H1 (cell line): ENCODE data around the gene PLVAP. TPM values are rescaled to one million over a fixed set of nuclear protein-coding genes. Genes with fewer than 3 reads are reported as not detected.

Experiments used
- CTCF ChIA-PET: fragments of 300-600 bp; sonication (Branson Sonifier 250); formaldehyde crosslinking; loops from one replicate; lab custom pipeline; 2021; ENCODE audit not compliant: partially characterized antibody; lab: Charles Lee
- POLR2A ChIA-PET: fragments of 300-600 bp; sonication (Branson Sonifier 250); formaldehyde crosslinking; loops from one replicate; lab custom pipeline; 2021; ENCODE audit warnings: inconsistent platforms; ENCODE audit not compliant: partially characterized antibody; lab: Charles Lee
- DNase-seq, 2 experiments: peaks; one replicate each; pipeline versions ENCODE4 v3.0.0 to v3.0.0-alpha.2; 2010 to 2022; ENCODE audit warnings: low spot score in 2 of 2, low read depth in 1 of 2, mixed read lengths in 1 of 2
- FAIRE-seq: peaks from 2 replicates; lab custom pipeline; 2011; peaks lifted over from hg19 to GRCh38; lab: Jason Lieb, UNC
- H2AFZ ChIP-seq: 2 replicates; pipeline ENCODE4 v1.8.1; 2012; ENCODE audit warnings: low read length, inconsistent platforms
- H2AK5ac ChIP-seq: 2 replicates; pipeline ENCODE4 v1.6.1; 2013; ENCODE audit warnings: low read depth, low read length
- H2BK120ac ChIP-seq: replicated peaks from 2 replicates; pipeline ENCODE3; 2013; ENCODE audit warnings: low read depth, low read length, inconsistent platforms
- H2BK12ac ChIP-seq: 2 replicates; pipeline ENCODE4 v1.6.1; 2013; ENCODE audit warnings: low read depth, low read length
- H2BK15ac ChIP-seq: 2 replicates; pipeline ENCODE4 v1.6.1; 2013; ENCODE audit warnings: low read length
- H2BK20ac ChIP-seq: 2 replicates; pipeline ENCODE4 v1.6.1; 2013; ENCODE audit warnings: low read length
- H2BK5ac ChIP-seq: 2 replicates; pipeline ENCODE4 v1.6.1; 2013; ENCODE audit warnings: low read depth, low read length
- H3K14ac ChIP-seq: 2 replicates; pipeline ENCODE4 v1.6.1; 2013; ENCODE audit warnings: inconsistent platforms; ENCODE audit not compliant: insufficient read length
- H3K18ac ChIP-seq: 2 replicates; pipeline ENCODE4 v1.6.1; 2013; ENCODE audit warnings: low read length; ENCODE audit errors: extremely low read depth
- H3K23ac ChIP-seq: 2 replicates; pipeline ENCODE4 v1.6.1; 2013; ENCODE audit warnings: inconsistent platforms; ENCODE audit not compliant: insufficient read length
- H3K23me2 ChIP-seq: 2 replicates; pipeline ENCODE4 v1.6.1; 2013; ENCODE audit warnings: low read depth, low read length
- H3K27ac ChIP-seq: 2 replicates; pipeline ENCODE4 v1.6.1; 2011; ENCODE audit warnings: low read depth, low read length, inconsistent platforms
- H3K27me3 ChIP-seq, 4 experiments: replicated peaks in 1 of 4; 1 replicate in 1 of 4; 2 replicates in 3 of 4; pipeline versions ENCODE4 v1.6.1 to v1.8.1; 2011 to 2013; ENCODE audit warnings: low read length in 3 of 4, mild to moderate bottlenecking in 3 of 4, inconsistent platforms in 2 of 4, mixed read lengths in 2 of 4, moderate library complexity in 1 of 4; ENCODE audit not compliant: control insufficient read depth in 3 of 4, insufficient read depth in 3 of 4; ENCODE audit errors: extremely low read depth in 1 of 4
- H3K36me3 ChIP-seq, 4 experiments: 2 replicates each; pipeline versions ENCODE4 v1.6.1 to v1.8.1; 2011 to 2013; ENCODE audit warnings: mild to moderate bottlenecking in 4 of 4, low read length in 3 of 4, moderate library complexity in 2 of 4, control low read depth in 1 of 4, inconsistent platforms in 1 of 4; ENCODE audit not compliant: insufficient read depth in 4 of 4, control insufficient read depth in 2 of 4
- H3K4ac ChIP-seq: replicated peaks from 2 replicates; pipeline ENCODE3; 2013; ENCODE audit warnings: low read length, low read depth, mixed read lengths, inconsistent platforms; ENCODE audit not compliant: insufficient read length
- H3K4me1 ChIP-seq, 4 experiments: replicated peaks in 1 of 4; 1 replicate in 1 of 4; 2 replicates in 3 of 4; pipeline versions ENCODE4 v1.6.1 to v1.8.1; 2011 to 2013; ENCODE audit warnings: low read length in 3 of 4, inconsistent platforms in 2 of 4, mixed read lengths in 1 of 4; ENCODE audit not compliant: insufficient read depth in 4 of 4, control insufficient read depth in 3 of 4
- H3K4me2 ChIP-seq, 2 experiments: 2 replicates each; pipeline versions ENCODE4 v1.6.1 to v1.8.1; 2011 to 2013; ENCODE audit warnings: low read depth in 2 of 2, low read length in 2 of 2, control low read depth in 1 of 2, inconsistent platforms in 1 of 2, mild to moderate bottlenecking in 1 of 2; ENCODE audit not compliant: insufficient read depth in 1 of 2
- H3K4me3 ChIP-seq, 4 experiments: fragments of 200-600, 300-600 bp in 1 of 4; sonication (generic), shearing (Covaris generic), sonication (Bioruptor Twin) in 1 of 4; 2 replicates each; pipeline versions ENCODE4 v1.5.1 to v1.8.1; 2011 to 2016; ENCODE audit warnings: low read length in 4 of 4, low read depth in 3 of 4, control low read depth in 2 of 4, inconsistent platforms in 2 of 4, mild to moderate bottlenecking in 2 of 4, mixed read lengths in 1 of 4, moderate library complexity in 1 of 4; ENCODE audit not compliant: insufficient read depth in 2 of 4; ENCODE audit errors: extremely low read depth in 1 of 4
- H3K56ac ChIP-seq: replicated peaks from 2 replicates; pipeline ENCODE3; 2013; ENCODE audit warnings: low read depth, mild to moderate bottlenecking, mixed read lengths, low read length, inconsistent platforms; ENCODE audit not compliant: insufficient read length
- H3K79me1 ChIP-seq: 2 replicates; pipeline ENCODE4 v1.6.1; 2013; ENCODE audit warnings: low read depth, low read length, control low read depth
- H3K79me2 ChIP-seq, 2 experiments: 2 replicates each; pipeline versions ENCODE4 v1.6.1 to v1.8.1; 2012 to 2013; ENCODE audit warnings: low read length in 2 of 2, mild to moderate bottlenecking in 2 of 2, inconsistent platforms in 1 of 2; ENCODE audit not compliant: insufficient read depth in 2 of 2, control insufficient read depth in 1 of 2
- H3K9ac ChIP-seq, 4 experiments: replicated peaks in 1 of 4; 1 replicate in 1 of 4; 2 replicates in 3 of 4; pipeline versions ENCODE4 v1.6.1 to v1.8.1; 2011 to 2013; ENCODE audit warnings: low read depth in 3 of 4, low read length in 3 of 4, control low read depth in 2 of 4, mild to moderate bottlenecking in 2 of 4, moderate library complexity in 2 of 4, inconsistent platforms in 1 of 4; ENCODE audit errors: extremely low read depth in 1 of 4
- H3K9me3 ChIP-seq, 2 experiments: 2 replicates each; pipeline versions ENCODE4 v1.6.1 to v1.8.1; 2012 to 2013; ENCODE audit warnings: mild to moderate bottlenecking in 2 of 2, moderate library complexity in 2 of 2, control low read depth in 1 of 2, inconsistent platforms in 1 of 2, low read depth in 1 of 2, low read length in 1 of 2, mixed read lengths in 1 of 2; ENCODE audit not compliant: insufficient read depth in 2 of 2
- H4K20me1 ChIP-seq, 2 experiments: replicated peaks in 1 of 2; 2 replicates each; pipeline versions ENCODE3 to v1.8.1; 2011 to 2013; ENCODE audit warnings: inconsistent platforms in 2 of 2, low read length in 2 of 2, mild to moderate bottlenecking in 1 of 2; ENCODE audit not compliant: insufficient read depth in 2 of 2, control insufficient read depth in 1 of 2
- H4K5ac ChIP-seq: 2 replicates; pipeline ENCODE4 v1.6.1; 2013; ENCODE audit warnings: low read length, low read depth, mixed read lengths, inconsistent platforms; ENCODE audit not compliant: insufficient read length
- H4K8ac ChIP-seq: 2 replicates; pipeline ENCODE4 v1.8.0; 2013; ENCODE audit warnings: mild to moderate bottlenecking, moderate library complexity, low read length, inconsistent platforms; ENCODE audit not compliant: insufficient read depth; ENCODE audit errors: extremely low read depth
- H4K91ac ChIP-seq: replicated peaks from 2 replicates; pipeline ENCODE3; 2013; ENCODE audit warnings: low read length, mixed read lengths, inconsistent platforms; ENCODE audit not compliant: insufficient read length
- WGBS, 2 experiments: shearing (Covaris generic) in 1 of 2; methylation state at CpG; one replicate each; pipeline versions ENCODE4 v1.1.6 to v1.1.7; 2013 to 2015; ENCODE audit warnings: low lambda C conversion rate in 2 of 2, mixed read lengths in 2 of 2, inconsistent platforms in 1 of 2, low coverage in 1 of 2, missing lambda C conversion rate in 1 of 2; ENCODE audit not compliant: insufficient replicate concordance in 2 of 2, insufficient coverage in 1 of 2, insufficient read length in 1 of 2; ENCODE audit errors: extremely low coverage in 1 of 2, missing lambda C conversion rate in 1 of 2; 5-methylcytosine and 5-hydroxymethylcytosine counted together
- polyA plus RNA-seq, 7 experiments: library from polyadenylated mRNA; depleted of rRNA in 3 of 7; stranded (reverse) in 5 of 7; unstranded in 2 of 7; fragments of >200 nt in 5 of 7; fragments of 200-250 nt in 2 of 7; gene quantifications; 1 replicate in 5 of 7; 2 replicates in 1 of 7; 4 replicates in 1 of 7; pipeline versions ENCODE4 v1.2.1 to v1.2.3, GENCODE V29; 2011 to 2013; ENCODE audit warnings: missing spikeins in 2 of 7, mixed read lengths in 2 of 7
- total RNA-seq: library from RNA; stranded (reverse); fragmentation: NEBNext Ultra II Directional; extraction: Animal tissue kit (Norgen Biotek cat#: 25700); gene quantifications from 2 replicates; pipeline ENCODE4 v1.2.1, GENCODE V29; 2021

Gene PLVAP
- total and polyA plus RNA-seq, 2 of the 8 experiments (the other 6 are each of a cell fraction or from before 2014, with no cell fraction given) = 0.32 TPM; not detected in 1

- Histone ChIP-seq H3K79me2 (no peaks in the 10 kb centered on the region), H3K4me1 (peaks cover 0 to 31% (median 23%) of the 10 kb centered on the region in 4 experiments; a peak in 6 of 7 replicates), H4K8ac (peak overlapping the region; percentile 92; the same call in 1 of the 2 replicates), H2BK20ac (no peak overlapping the region), H3K4me3 (peak overlapping the region; percentile 74 to 85 (median 78)), H2AK5ac (no peak overlapping the region), H3K4ac (peak overlapping the region; percentile 29), H2AFZ (no peak overlapping the region), H3K14ac (no peak overlapping the region), H3K23ac (no peak overlapping the region), H3K18ac (peak overlapping the region; percentile 87), H2BK15ac (no peak overlapping the region), H2BK5ac (0 out of 2 replicates have a peak overlapping the region, but pooled peaks have one; percentile 60), H3K79me1 (peaks cover 5% of the 10 kb centered on the region; the same call in 1 of the 2 replicates), H3K4me2 (peak overlapping the region; percentile 71 to 88), H3K23me2 (peaks cover 24% of the 10 kb centered on the region), H3K36me3 (no peaks in the 10 kb centered on the region), H3K27ac (no peak overlapping the region), H2BK120ac (no peak overlapping the region), H3K9ac (peak overlapping the region in 2 of 4 experiments; percentile 69 to 70; a peak in 4 of 7 replicates), H3K9me3 (no peaks in the 10 kb centered on the region), H4K91ac (peak overlapping the region; percentile 79), H3K27me3 (no peaks in the 10 kb centered on the region; a peak in 1 of 7 replicates), H4K5ac (peak overlapping the region; percentile 26), H4K20me1 (peaks cover 0 to 14% of the 10 kb centered on the region in 2 experiments), H3K56ac (peak overlapping the region; percentile 73), H2BK12ac (peak overlapping the region; percentile 97; the same call in 1 of the 2 replicates)
- FAIRE-seq (no peak), DNase-seq (peak in 1 of 2 experiments; percentile 71)
- CTCF ChIA-PET = interaction anchor here (0.7 to 3.0 kb wide), 11 partner anchors 9 to 72 kb away, joined by 3 to 14 read pairs (median 5); partner anchors contain the start of genes DDA1 and MRPL34
- POLR2A ChIA-PET = interaction anchor here (0.5 to 17.1 kb wide), 11 partner anchors 8 to 1582 kb away, joined by 3 to 329 read pairs (median 5); partner anchors contain the start of genes ABHD8, ANKLE1, DDA1 and MRPL34
- 13% methylated on average over 40 of the region's 52 CpGs; no CpG with 5 or more reads in 1 of the 2 experiments for WGBS, 2 experiments
Observed at GRCh38 chr19:17333611-17334413, 43.3 kb downstream of the PLVAP start.
